Mesodermal cell (in vitro differentiated cells): ENCODE measurements around the gene CXCR2.
"Not testable (repeated sequence)": the region's sequence is repeated elsewhere in the genome, so short reads cannot be mapped to it uniquely, and the experiment has no call there.

Experiments
- H3K27ac ChIP-seq: 2 replicates; pipeline ENCODE4 v1.7.0; 2013; ENCODE audit warnings: mild to moderate bottlenecking, low read depth, low read length, moderate library complexity; ENCODE audit not compliant: severe bottlenecking
- H3K36me3 ChIP-seq: 2 replicates; pipeline ENCODE4 v1.7.1; 2013; ENCODE audit warnings: mild to moderate bottlenecking, low read length, moderate library complexity; ENCODE audit not compliant: control insufficient read depth, insufficient read depth
- H3K4me1 ChIP-seq: one replicate; pipeline ENCODE4 v1.7.1; 2013; ENCODE audit warnings: mild to moderate bottlenecking, low read length; ENCODE audit not compliant: insufficient read depth, control insufficient read depth, poor library complexity, severe bottlenecking
- H3K4me3 ChIP-seq: 2 replicates; pipeline ENCODE4 v1.7.0; 2013; ENCODE audit warnings: low read length, control low read depth, mild to moderate bottlenecking; ENCODE audit not compliant: insufficient read depth, poor library complexity, severe bottlenecking; ENCODE audit errors: extremely low read depth
- H3K9me3 ChIP-seq: 2 replicates; pipeline ENCODE4 v1.7.1; 2013; ENCODE audit warnings: mild to moderate bottlenecking, low read length, moderate library complexity; ENCODE audit not compliant: control insufficient read depth
- WGBS, 2 experiments: methylation state at CpG; one replicate each; pipeline ENCODE4 v1.1.5; 2013; ENCODE audit warnings: missing lambda C conversion rate in 2 of 2; ENCODE audit not compliant: insufficient coverage in 2 of 2; 5-methylcytosine and 5-hydroxymethylcytosine counted together

The CXCR2 gene

DNA sequence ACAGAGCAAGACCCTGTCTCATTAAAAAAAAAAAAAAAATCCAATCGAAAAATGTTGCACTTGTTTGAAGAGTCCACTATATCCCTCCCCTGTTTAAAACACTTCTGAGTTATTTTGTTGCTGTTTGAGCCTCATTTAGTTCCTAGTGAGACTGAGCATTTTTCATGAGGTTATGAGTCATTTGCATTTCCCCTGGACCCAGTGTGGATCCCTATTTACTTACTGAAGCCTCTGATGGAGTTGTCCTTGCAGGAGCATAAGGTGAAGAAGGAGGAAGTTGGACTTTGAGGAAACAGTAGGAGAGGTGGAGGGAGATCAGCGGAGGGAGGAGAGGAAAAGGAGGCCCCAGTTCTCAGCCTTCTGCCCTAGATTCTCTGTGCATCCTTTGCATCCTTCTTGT, 35.8 kb downstream of the CXCR2 start:
- H3K4me3 ChIP-seq, result no peak overlapping the region
- H3K4me1 ChIP-seq, result no peaks in the 10 kb centered on the region
- no peak overlapping the region for H3K27ac ChIP-seq
- WGBS, 2 experiments, result 83% methylated on average over 1 of the region's 2 CpGs; no CpG with 5 or more reads in 1 of the 2 experiments
- H3K9me3 ChIP-seq, result no peaks in the 10 kb centered on the region
- no peaks in the 10 kb centered on the region for H3K36me3 ChIP-seq

DNA sequence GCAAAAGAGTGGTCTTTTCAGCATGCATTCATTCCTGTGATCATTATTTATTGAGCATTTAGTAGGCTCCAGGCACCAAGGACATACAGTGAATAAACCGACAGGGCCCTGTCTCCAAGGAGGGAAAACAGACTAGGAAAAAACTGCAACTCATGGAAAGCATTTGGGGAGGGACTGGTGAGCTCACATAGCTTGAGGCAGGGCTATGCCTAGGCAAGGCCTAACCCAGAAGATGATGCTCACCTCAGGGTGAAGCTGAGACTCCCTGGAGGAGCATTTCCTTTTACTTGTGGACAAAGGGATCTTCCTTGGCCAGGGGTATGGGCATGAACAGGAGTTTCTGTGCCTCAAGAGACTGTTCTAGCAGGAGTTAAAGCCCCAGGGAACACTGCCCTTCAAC, 37.0 kb downstream of the CXCR2 start:
- 91 to 100% methylated on average over 1 of the region's 1 CpG for WGBS, 2 experiments
- H3K4me3 ChIP-seq, result no peak overlapping the region
- no peaks in the 10 kb centered on the region for H3K4me1 ChIP-seq
- H3K36me3 ChIP-seq, result no peaks in the 10 kb centered on the region
- H3K9me3 ChIP-seq, result no peaks in the 10 kb centered on the region
- no peak overlapping the region for H3K27ac ChIP-seq

DNA sequence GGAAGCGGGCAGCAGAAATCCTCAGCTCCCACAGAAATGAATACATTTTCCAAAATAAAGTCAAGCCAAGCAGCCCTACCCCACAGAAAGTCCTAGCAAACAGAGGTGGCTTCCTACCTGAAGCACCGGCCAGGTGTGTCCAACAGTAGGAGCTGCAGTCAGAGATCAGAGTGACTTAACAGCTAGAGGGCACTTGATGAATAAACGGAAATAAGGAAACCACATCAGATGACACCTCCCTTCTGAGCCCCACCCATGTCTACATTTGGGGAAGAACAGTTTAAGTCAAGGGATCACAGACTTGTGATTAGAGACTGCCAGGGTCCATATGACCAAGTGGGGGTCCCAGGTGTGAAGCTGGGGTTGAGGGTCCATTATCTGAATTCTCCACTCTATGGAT, 41.0 kb downstream of the CXCR2 start, which contains the start of gene CXCR1:
Gene CXCR1 (minus strand): TSS at position 172 of the 400 bp plus-strand sequence. CDS start 1,751 bp downstream, outside the sequence.
- Histone ChIP-seq H3K27ac (no peak within 1 kb of the TSS), H3K4me1 (no peaks in the 10 kb centered on the region), H3K4me3 (no peak within 1 kb of the TSS), H3K36me3 (no peaks in the 10 kb centered on the region), H3K9me3 (no peaks in the 10 kb centered on the region)
- WGBS, 2 experiments, result 84 to 85% methylated on average over 2 of the region's 3 CpGs

GRCh38 chr2:218168016-218168415, 42.2 kb downstream of the CXCR2 start:
- Histone ChIP-seq H3K4me1 (no peaks in the 10 kb centered on the region), H3K27ac (no peak overlapping the region), H3K9me3 (no peaks in the 10 kb centered on the region), H3K36me3 (no peaks in the 10 kb centered on the region), H3K4me3 (no peak overlapping the region)
- 73 to 88% methylated on average over 1 of the region's 1 CpG for WGBS, 2 experiments

DNA sequence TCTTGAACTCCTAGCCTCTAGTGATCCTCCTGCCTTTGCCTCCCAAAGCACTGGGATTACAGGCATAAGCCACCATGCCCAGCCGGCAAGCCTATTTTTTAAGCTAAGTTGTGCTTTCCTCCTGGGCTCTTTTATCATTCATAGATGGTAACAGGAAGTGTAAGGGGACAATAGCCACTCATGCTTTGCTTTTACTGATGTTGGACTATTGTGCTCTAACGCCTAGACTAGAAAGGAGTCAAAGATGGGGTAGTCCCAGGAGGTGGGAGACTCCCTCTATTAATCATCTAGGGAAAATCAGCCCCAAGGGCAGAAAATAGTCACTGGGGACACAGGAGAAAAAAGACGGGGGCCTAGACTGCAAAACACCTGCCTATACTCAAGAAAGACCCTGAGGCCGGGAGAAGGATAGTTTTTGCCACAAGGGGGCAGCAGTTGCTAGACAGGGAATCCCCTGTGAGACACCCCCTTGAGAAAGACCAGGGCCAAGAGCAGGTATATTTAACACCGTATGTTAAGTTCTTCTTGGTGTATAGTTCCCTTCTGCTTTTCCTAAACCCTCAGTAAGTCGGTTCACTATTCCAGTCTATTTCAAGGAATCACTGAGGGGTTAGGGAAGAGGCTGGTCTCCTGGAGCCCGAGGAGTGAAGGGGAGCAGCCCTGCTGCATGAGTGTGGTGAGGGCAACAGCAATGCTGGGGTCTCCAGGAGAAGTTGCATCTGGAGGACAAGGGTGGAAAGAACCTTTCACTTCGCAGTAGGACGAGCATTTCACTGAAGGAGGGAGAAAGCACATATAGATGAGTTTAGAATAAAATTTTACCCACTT, 43.0 kb downstream of the CXCR2 start:
- 23 to 59% methylated on average over 3 to 4 of the region's 9 CpGs for WGBS, 2 experiments
- Histone ChIP-seq H3K9me3 (no peaks in the 10 kb centered on the region), H3K36me3 (no peaks in the 10 kb centered on the region), H3K4me1 (no peaks in the 10 kb centered on the region), H3K4me3 (no peak overlapping the region), H3K27ac (no peak overlapping the region)

DNA sequence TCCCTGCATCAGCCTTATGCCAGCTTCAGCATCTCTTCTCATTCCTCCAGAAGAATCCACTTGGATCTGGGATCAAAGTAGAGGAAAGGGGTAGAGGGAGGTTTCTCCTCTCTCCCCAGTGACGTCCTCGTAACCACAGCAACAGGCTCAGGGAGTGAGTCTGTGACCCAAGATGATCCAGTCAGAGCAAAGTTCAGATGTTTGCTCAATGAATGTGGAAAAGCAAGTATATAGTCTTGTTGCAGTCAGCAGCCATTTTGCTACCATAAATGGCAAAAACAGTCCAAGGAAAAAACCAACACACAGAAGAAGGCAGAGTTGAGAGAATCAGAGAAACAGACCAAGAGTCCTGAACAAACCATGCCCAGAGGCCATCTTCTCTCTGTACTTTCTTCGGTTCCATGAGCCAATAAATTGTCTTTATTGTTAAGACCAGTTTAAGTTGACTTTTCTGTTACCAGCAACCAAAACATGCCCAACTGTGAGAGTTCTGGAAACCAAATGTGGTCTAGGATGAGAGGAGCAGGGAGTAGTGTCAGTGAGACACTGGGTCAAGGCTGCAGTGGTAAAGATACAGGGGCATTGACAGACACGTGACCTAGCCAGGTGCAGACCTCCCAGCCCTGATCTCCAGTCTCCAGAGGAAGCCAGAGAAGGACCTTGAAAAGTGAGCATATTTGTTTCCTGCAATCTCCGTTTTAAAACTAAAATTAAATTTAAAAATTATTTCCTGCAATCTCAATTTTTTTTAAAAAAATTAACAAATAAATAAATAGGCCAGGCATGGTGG, 44.1 kb downstream of the CXCR2 start:
- Histone ChIP-seq H3K27ac (no peak overlapping the region), H3K9me3 (no peaks in the 10 kb centered on the region), H3K4me1 (no peaks in the 10 kb centered on the region), H3K36me3 (no peaks in the 10 kb centered on the region), H3K4me3 (no peak overlapping the region)
- WGBS, 2 experiments, result 93 to 100% methylated on average over 1 to 2 of the region's 5 CpGs

- not testable (repeated sequence) for H3K4me1 ChIP-seq, H3K27ac ChIP-seq, H3K36me3 ChIP-seq, H3K4me3 ChIP-seq, H3K9me3 ChIP-seq
- 85% methylated on average over 2 of the region's 3 CpGs; no CpG with 5 or more reads in 1 of the 2 experiments for WGBS, 2 experiments
Observed at GRCh38 chr2:218171744-218172143, 45.9 kb downstream of the CXCR2 start.

- Histone ChIP-seq H3K27ac (no peak overlapping the region), H3K9me3 (no peaks in the 10 kb centered on the region), H3K4me1 (no peaks in the 10 kb centered on the region), H3K4me3 (no peak overlapping the region), H3K36me3 (no peaks in the 10 kb centered on the region)
- 57 to 74% methylated on average over 2 of the region's 2 CpGs for WGBS, 2 experiments
Observed at GRCh38 chr2:218172845-218173244, 47.0 kb downstream of the CXCR2 start.

DNA sequence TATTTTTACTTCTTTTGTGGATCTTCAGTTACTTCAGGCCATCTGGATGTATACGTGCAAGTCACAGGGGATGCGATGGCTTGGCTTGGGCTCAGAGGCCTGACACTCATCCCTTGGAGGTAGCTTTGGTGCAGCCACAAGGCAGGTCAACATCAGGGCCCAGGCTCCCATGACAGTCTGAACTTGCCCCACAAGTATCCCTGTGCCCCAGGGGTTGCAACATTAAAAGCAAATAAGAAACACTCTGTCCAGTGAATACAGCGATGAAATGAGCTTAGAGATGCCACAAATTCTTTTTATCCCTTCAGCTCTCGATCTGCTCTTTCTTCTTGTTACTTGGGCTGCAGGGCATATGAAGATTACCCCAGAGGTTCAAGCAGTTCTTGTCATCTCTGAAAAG, 54.0 kb downstream of the CXCR2 start:
- H3K36me3 ChIP-seq, result no peaks in the 10 kb centered on the region
- no peak overlapping the region for H3K4me3 ChIP-seq
- 86 to 88% methylated on average over 3 of the region's 4 CpGs for WGBS, 2 experiments
- H3K9me3 ChIP-seq, result no peaks in the 10 kb centered on the region
- no peaks in the 10 kb centered on the region for H3K4me1 ChIP-seq
- no peak overlapping the region for H3K27ac ChIP-seq

DNA sequence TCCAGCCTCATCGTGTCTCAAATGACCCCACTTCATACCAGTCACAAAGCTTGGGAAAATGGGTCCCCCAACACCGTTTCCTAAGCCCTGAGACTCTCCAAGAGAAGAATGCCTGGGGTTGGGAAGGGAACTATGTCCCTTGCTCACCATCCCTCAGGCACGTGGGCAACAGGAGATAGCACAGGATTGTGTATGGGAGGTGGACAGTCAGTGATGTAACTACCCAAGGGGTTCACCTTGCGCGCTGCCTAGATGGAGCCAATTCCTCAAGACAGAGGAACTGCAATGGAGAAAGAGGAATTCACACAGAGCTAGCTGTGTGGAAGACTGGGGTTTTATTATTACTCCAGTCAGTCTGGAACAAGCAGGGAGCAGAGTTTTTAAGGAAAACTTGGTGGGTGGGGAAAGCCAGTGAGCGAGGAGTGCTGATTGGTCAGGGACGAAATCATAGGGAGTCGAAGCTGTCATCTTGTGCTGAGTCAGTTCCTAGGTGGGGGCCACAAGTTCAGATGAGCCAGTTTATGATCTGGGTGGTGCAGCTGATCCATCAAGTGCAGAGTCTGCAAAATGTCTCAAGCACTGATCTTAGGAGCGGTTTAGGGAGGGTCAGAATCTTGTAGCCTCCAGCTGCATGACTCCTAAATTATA, 54.8 kb downstream of the CXCR2 start:
- no peaks in the 10 kb centered on the region for H3K4me1 ChIP-seq
- WGBS, 2 experiments, result 72 to 79% methylated on average over 5 to 8 of the region's 9 CpGs
- H3K27ac ChIP-seq, result no peak overlapping the region
- no peak overlapping the region for H3K4me3 ChIP-seq
- no peaks in the 10 kb centered on the region for H3K36me3 ChIP-seq
- no peaks in the 10 kb centered on the region for H3K9me3 ChIP-seq
